HCT116 (cell line): ENCODE measurements around the gene LOXL1. TPM values are rescaled to one million over a fixed set of nuclear protein-coding genes. Genes with fewer than 3 reads are reported as not detected.
A peak's percentile ranks its signal among the peaks of the same experiment; 100 is the strongest.

Experiments
- ATAC-seq: fragments of 200-7000 bp; cut with Tn5 transposase; 2 replicates; pipeline ENCODE4 v1.9.1; 2020; ENCODE audit warnings: mild to moderate bottlenecking, moderate library complexity
- BruUV-seq: library from RNA; stranded (reverse); fragments of 400-500 nt; replicated peaks from 2 replicates; lab custom pipeline; 2021; lab: Mats Ljungman, UMichigan
- CTCF ChIA-PET: fragments of 300-600 bp; sonication (Branson Sonifier 250); formaldehyde crosslinking; loops from one replicate; lab custom pipeline; 2021; ENCODE audit warnings: antibody characterized with exemption; lab: Charles Lee
- POLR2A ChIA-PET: fragments of 300-600, 350-600 bp; sonication (Branson Sonifier 250); formaldehyde crosslinking; loops from one replicate; lab custom pipeline; 2021; ENCODE audit warnings: antibody characterized with exemption; lab: Charles Lee
- RAD21 ChIA-PET, 2 experiments: fragments of 300-600 bp; sonication (Branson Sonifier 250); formaldehyde crosslinking; loops; one replicate each; lab custom pipeline; 2023; ENCODE audit warnings: low total read pairs in 2 of 2; ENCODE audit not compliant: uncharacterized antibody in 2 of 2, unreplicated experiment in 2 of 2, low non-redundant PET in 1 of 2; lab: Charles Lee
- DNase-seq: peaks from one replicate; pipeline ENCODE4 v3.0.0-alpha.2; 2010; ENCODE audit warnings: low read depth, low spot score
- H2AFZ ChIP-seq: fragments of 200-600 bp; shearing (Covaris generic), sonication (generic); 2 replicates; pipeline ENCODE4 v1.6.1; 2017; ENCODE audit warnings: low read depth, mixed run types, mixed read lengths, antibody characterized with exemption, low read length; ENCODE audit not compliant: poor library complexity, severe bottlenecking
- H3K27ac ChIP-seq: 2 replicates; pipeline ENCODE4 v1.5.1; 2012; ENCODE audit warnings: low read depth, low read length
- H3K27me3 ChIP-seq: fragments of 200-600 bp; sonication (generic); 2 replicates; pipeline ENCODE4 v1.6.1; 2016; ENCODE audit warnings: mixed run types, low read length, mixed read lengths; ENCODE audit not compliant: insufficient read depth
- H3K36me3 ChIP-seq, 2 experiments: fragments of 200-500 bp in 1 of 2; fragments of 200-600 bp in 1 of 2; sonication (Bioruptor generic) in 1 of 2; sonication (generic) in 1 of 2; 2 replicates each; pipeline versions ENCODE4 v1.5.1 to v1.6.1; 2014 to 2016; ENCODE audit warnings: low read length in 2 of 2, inconsistent platforms in 1 of 2, mixed read lengths in 1 of 2, mixed run types in 1 of 2; ENCODE audit not compliant: insufficient read depth in 2 of 2, control insufficient read depth in 1 of 2
- H3K4me1 ChIP-seq, 2 experiments: fragments of 200-600 bp in 1 of 2; sonication (generic) in 1 of 2; 2 replicates each; pipeline versions ENCODE4 v1.5.1 to v1.6.1; 2012 to 2017; ENCODE audit warnings: low read length in 2 of 2, inconsistent platforms in 1 of 2, mild to moderate bottlenecking in 1 of 2, mixed read lengths in 1 of 2, mixed run types in 1 of 2, moderate library complexity in 1 of 2; ENCODE audit not compliant: insufficient read depth in 2 of 2, control insufficient read depth in 1 of 2
- H3K4me2 ChIP-seq: fragments of 200-600 bp; sonication (generic); 2 replicates; pipeline ENCODE4 v1.6.1; 2017; ENCODE audit warnings: mixed run types, low read length, mixed read lengths
- H3K4me3 ChIP-seq, 2 experiments: fragments of 200-600 bp in 1 of 2; sonication (generic) in 1 of 2; replicated peaks in 1 of 2; 2 replicates each; pipeline ENCODE4 v1.5.1; 2011 to 2016; ENCODE audit warnings: low read length in 2 of 2, control low read depth in 1 of 2, low read depth in 1 of 2, mild to moderate bottlenecking in 1 of 2, mixed read lengths in 1 of 2, mixed run types in 1 of 2
- H3K79me2 ChIP-seq: fragments of 200-600 bp; sonication (generic); 2 replicates; pipeline ENCODE4 v1.6.1; 2017; ENCODE audit warnings: mild to moderate bottlenecking, mixed run types, low read length, moderate library complexity, mixed read lengths; ENCODE audit not compliant: insufficient read depth
- H3K9ac ChIP-seq: fragments of 200-600 bp; sonication (generic); 2 replicates; pipeline ENCODE4 v1.6.1; 2016; ENCODE audit warnings: low read length, mixed read lengths
- H3K9me2 ChIP-seq: fragments of 200-600 bp; sonication (generic), shearing (Covaris generic); 2 replicates; pipeline ENCODE4 v1.6.1; 2017; ENCODE audit warnings: mixed run types, mild to moderate bottlenecking, moderate library complexity; ENCODE audit not compliant: insufficient read depth
- H3K9me3 ChIP-seq, 2 experiments: fragments of 200-500 bp in 1 of 2; fragments of 200-600 bp in 1 of 2; sonication (Bioruptor generic) in 1 of 2; sonication (generic) in 1 of 2; 2 replicates each; pipeline ENCODE4 v1.6.1; 2014 to 2017; ENCODE audit warnings: low read length in 2 of 2, mixed read lengths in 2 of 2, inconsistent platforms in 1 of 2, low read depth in 1 of 2, mild to moderate bottlenecking in 1 of 2, mixed run types in 1 of 2, moderate library complexity in 1 of 2; ENCODE audit not compliant: control insufficient read depth in 1 of 2, insufficient read depth in 1 of 2
- H4K20me1 ChIP-seq: fragments of 200-600 bp; sonication (generic), shearing (Covaris generic); 2 replicates; pipeline ENCODE4 v1.6.1; 2017; ENCODE audit warnings: mixed run types, mild to moderate bottlenecking, moderate library complexity; ENCODE audit not compliant: insufficient read depth
- CBX3 ChIP-seq: IDR thresholded peaks from 2 replicates; pipeline ENCODE4 v1.6.1; 2012; ENCODE audit warnings: low read depth
- CTCF ChIP-seq, 3 experiments: fragments of 200-600 bp in 1 of 3; sonication (generic) in 1 of 3; IDR thresholded peaks in 2 of 3; conservative IDR thresholded peaks in 1 of 3; 2 replicates each; pipeline ENCODE4 v1.5.1; 2012 to 2017; ENCODE audit warnings: low read depth in 2 of 3, low read length in 2 of 3, antibody characterized with exemption in 1 of 3, borderline replicate concordance in 1 of 3, control low read depth in 1 of 3, mild to moderate bottlenecking in 1 of 3, mixed read lengths in 1 of 3, mixed run types in 1 of 3, moderate library complexity in 1 of 3; ENCODE audit not compliant: insufficient read depth in 1 of 3
- EGR1 ChIP-seq: IDR thresholded peaks from 2 replicates; pipeline ENCODE4 v1.6.1; 2012; ENCODE audit warnings: low read depth
- ELF1 ChIP-seq: IDR thresholded peaks from 2 replicates; pipeline ENCODE4 v1.6.1; 2012; ENCODE audit warnings: low read depth, borderline replicate concordance
- EZH2 ChIP-seq: fragments of 200-600 bp; sonication (generic); IDR thresholded peaks from 2 replicates; pipeline ENCODE4 v1.6.1; 2017; ENCODE audit warnings: antibody characterized with exemption, mixed run types
- FOSL1 ChIP-seq: IDR thresholded peaks from 2 replicates; pipeline ENCODE4 v1.6.1; 2012; ENCODE audit warnings: low read depth
- JUND ChIP-seq: IDR thresholded peaks from 2 replicates; pipeline ENCODE4 v1.6.1; 2012
- POLR2A ChIP-seq: IDR thresholded peaks from 2 replicates; pipeline ENCODE4 v1.7.0; 2011; ENCODE audit warnings: borderline replicate concordance; ENCODE audit not compliant: insufficient read depth, insufficient read length; ENCODE audit errors: extremely low read depth
- POLR2AphosphoS5 ChIP-seq: IDR thresholded peaks from 2 replicates; pipeline ENCODE4 v1.6.1; 2011; ENCODE audit warnings: mild to moderate bottlenecking, low read depth, low read length, moderate library complexity
- RAD21 ChIP-seq: IDR thresholded peaks from 2 replicates; pipeline ENCODE4 v1.6.1; 2012; ENCODE audit warnings: low read depth, mild to moderate bottlenecking
- REST ChIP-seq: IDR thresholded peaks from 2 replicates; pipeline ENCODE4 v1.6.1; 2012; ENCODE audit warnings: low read depth
- SIN3A ChIP-seq: IDR thresholded peaks from 2 replicates; pipeline ENCODE4 v1.6.1; 2012; ENCODE audit warnings: low read depth
- SP1 ChIP-seq: IDR thresholded peaks from 2 replicates; pipeline ENCODE4 v1.6.1; 2012; ENCODE audit warnings: low read depth
- YY1 ChIP-seq: IDR thresholded peaks from 2 replicates; pipeline ENCODE4 v1.6.1; 2011; ENCODE audit warnings: low read length, low read depth, moderate library complexity, mild to moderate bottlenecking; ENCODE audit not compliant: insufficient replicate concordance; ENCODE audit errors: extremely low read depth
- ZNF274 ChIP-seq: fragments of 200-500 bp; sonication (Bioruptor generic); IDR thresholded peaks from 2 replicates; pipeline ENCODE4 v1.6.1; 2014; ENCODE audit warnings: mild to moderate bottlenecking, low read depth, low read length, inconsistent platforms
- intact Hi-C: fragments of 100-400 bp; cut with micrococcal nuclease; formaldehyde crosslinking; loops from 2 replicates; pipeline ENCODE4 v1.10.0; 2022
- total RNA-seq: library from RNA; stranded (reverse); gene quantifications from one replicate; pipeline ENCODE4 v1.2.1, GENCODE V29; 2021; ENCODE audit not compliant: unreplicated experiment

The LOXL1 gene
- total RNA-seq, 1 experiment from 2014 or later = 14.9 TPM

GRCh38 chr15:73982222-73982962 lies 56.1 kb downstream of the LOXL1 start:
- ATAC-seq (peak; percentile 45), DNase-seq (no peak)
- ChIA-PET RAD21 (interaction anchor here in 1 of 2 experiments (0.9 kb wide), 1 partner anchor 9 kb away, joined by 8 read pairs; no protein-coding TSS in a partner anchor), CTCF (interaction anchor here (0.7 to 2.9 kb wide), 8 partner anchors 10 to 338 kb away, joined by 3 to 27 read pairs (median 6); partner anchors contain the start of gene PML), POLR2A (interaction anchor here (1.2 to 2.2 kb wide), 3 partner anchors 9 to 26 kb away, joined by 5 to 7 read pairs (median 6); partner anchors contain the start of gene PML)
- H2AFZ ChIP-seq = no peak overlapping the region
- H3K27ac ChIP-seq = peak overlapping the region; percentile 52
- BruUV-seq = no TSS peak
- H3K4me2 ChIP-seq = peak overlapping the region; percentile 77
- peak overlapping the region in 1 of 2 experiments; percentile 33; a peak in 1 of 4 replicates for H3K4me3 ChIP-seq
- peak overlapping the region; percentile 35 for H3K9ac ChIP-seq
- H3K36me3 ChIP-seq = no peaks in the 10 kb centered on the region
- H4K20me1 ChIP-seq = no peaks in the 10 kb centered on the region
- H3K4me1 ChIP-seq = peaks cover 23 to 32% of the 10 kb centered on the region in 2 experiments
- H3K9me3 ChIP-seq = no peaks in the 10 kb centered on the region
- TF ChIP-seq CBX3 (no peak), FOSL1 (no peak), SP1 (no peak), EGR1 (no peak), ZNF274 (no peak), EZH2 (no peak), POLR2AphosphoS5 (no peak), JUND (no peak), CTCF (IDR thresholded peaks at IDR 0.05 in 2 of 3, conservative IDR thresholded peaks at IDR 0.05 in 1 of 3; ENCODE audit: borderline replicate concordance in 1 of 3, insufficient read depth in 1 of 3, low read depth in 2 of 3, low read length in 2 of 3) (no peak), REST (no peak), RAD21 (no peak), ELF1 (no peak), POLR2A (no peak), SIN3A (no peak), YY1 (no peak)
- intact Hi-C loops = no loop called here
- no peaks in the 10 kb centered on the region for H3K9me2 ChIP-seq
- no peaks in the 10 kb centered on the region for H3K27me3 ChIP-seq
- no peaks in the 10 kb centered on the region for H3K79me2 ChIP-seq
